ENCODE measurements around the gene CALN1. TPM values are rescaled to one million over a fixed set of nuclear protein-coding genes. Genes with fewer than 3 reads are reported as not detected.

Gene CALN1
- total and polyA plus RNA-seq, 2 of the 8 experiments (the other 6 are each of a cell fraction or from before 2014, with no cell fraction given): 6.4 to 15.2 TPM

DNA sequence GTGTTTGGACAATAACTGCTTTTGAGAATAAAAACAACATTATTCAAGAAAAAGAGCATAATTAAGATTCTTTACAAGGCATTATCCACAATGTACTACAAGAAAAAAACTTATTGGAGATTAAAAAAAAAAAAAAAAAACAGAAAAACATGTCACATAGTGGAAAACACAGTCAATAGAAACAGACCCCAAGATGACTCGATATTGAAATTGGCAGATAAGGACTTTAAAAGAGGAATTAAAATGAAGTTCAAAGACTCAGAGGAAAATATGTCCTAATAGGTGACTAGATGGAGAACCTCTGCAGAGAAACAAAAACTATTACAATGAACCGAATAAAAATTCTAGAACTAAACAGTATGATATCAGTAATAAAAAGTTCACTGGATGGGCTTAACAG lies 248.9 kb downstream of the CALN1 start:
- Histone ChIP-seq H4K8ac (ENCODE audit: extremely low read depth, insufficient read depth, low read length) (no peak overlapping the region), H3K56ac (replicated peaks; ENCODE audit: insufficient read length, low read depth, low read length) (no peak overlapping the region), H3K23me2 (ENCODE audit: low read depth, low read length) (no peaks in the 10 kb centered on the region; the same call in 1 of the 2 replicates), H3K79me2 (ENCODE audit: control insufficient read depth in 1 of 2, insufficient read depth in 2 of 2, low read length in 2 of 2) (no peaks in the 10 kb centered on the region), H3K9ac (replicated peaks in 1 of 4; ENCODE audit: extremely low read depth in 1 of 4, low read depth in 3 of 4, low read length in 3 of 4) (no peak overlapping the region), H3K9me3 (ENCODE audit: insufficient read depth in 2 of 2, low read depth in 1 of 2, low read length in 1 of 2) (peaks cover 3 to 19% of the 10 kb centered on the region in 2 experiments; a peak in 3 of 4 replicates), H3K79me1 (ENCODE audit: low read depth, low read length) (peaks cover 3% of the 10 kb centered on the region; the same call in 1 of the 2 replicates), H3K18ac (ENCODE audit: extremely low read depth, low read length) (no peak overlapping the region), H4K20me1 (replicated peaks in 1 of 2; ENCODE audit: control insufficient read depth in 1 of 2, insufficient read depth in 2 of 2, low read length in 2 of 2) (no peaks in the 10 kb centered on the region), H3K23ac (ENCODE audit: insufficient read length) (no peak overlapping the region), H2BK20ac (ENCODE audit: low read length) (no peak overlapping the region), H2AK5ac (ENCODE audit: low read depth, low read length) (no peak overlapping the region), H2BK12ac (ENCODE audit: low read depth, low read length) (no peak overlapping the region), H3K4me3 (ENCODE audit: extremely low read depth in 1 of 4, insufficient read depth in 2 of 4, low read depth in 3 of 4, low read length in 4 of 4) (no peak overlapping the region), H3K4ac (replicated peaks; ENCODE audit: insufficient read length, low read depth, low read length) (no peak overlapping the region), H3K4me2 (ENCODE audit: insufficient read depth in 1 of 2, low read depth in 2 of 2, low read length in 2 of 2) (no peak overlapping the region), H4K5ac (ENCODE audit: insufficient read length, low read depth, low read length) (no peak overlapping the region), H3K36me3 (ENCODE audit: control insufficient read depth in 2 of 4, insufficient read depth in 4 of 4, low read length in 3 of 4) (no peaks in the 10 kb centered on the region; a peak in 1 of 8 replicates), H3K4me1 (replicated peaks in 1 of 4; ENCODE audit: control insufficient read depth in 3 of 4, insufficient read depth in 4 of 4, low read length in 3 of 4) (no peaks in the 10 kb centered on the region), H4K91ac (replicated peaks; ENCODE audit: insufficient read length, low read length) (no peak overlapping the region), H2BK5ac (ENCODE audit: low read depth, low read length) (no peak overlapping the region), H2AFZ (ENCODE audit: low read length) (no peak overlapping the region), H3K27me3 (replicated peaks in 1 of 4; ENCODE audit: control insufficient read depth in 3 of 4, extremely low read depth in 1 of 4, insufficient read depth in 3 of 4, low read length in 3 of 4) (no peaks in the 10 kb centered on the region), H2BK15ac (ENCODE audit: low read length) (no peak overlapping the region), H2BK120ac (replicated peaks; ENCODE audit: low read depth, low read length) (no peak overlapping the region), H3K27ac (ENCODE audit: low read depth, low read length) (no peak overlapping the region), H3K14ac (ENCODE audit: insufficient read length) (no peak overlapping the region)
- ChIA-PET CTCF (ENCODE audit: partially characterized antibody) (interaction anchor here (3.6 kb wide), 1 partner anchor 172 kb away, joined by 29 read pairs; no protein-coding TSS in a partner anchor), POLR2A (ENCODE audit: partially characterized antibody) (no interaction called here)
- DNase-seq (ENCODE audit: low read depth in 1 of 2, low spot score in 2 of 2) (no peak), FAIRE-seq (no peak)
- 98% methylated on average over 2 of the region's 2 CpGs; no CpG with 5 or more reads in 1 of the 2 experiments for WGBS, 2 experiments (ENCODE audit: extremely low coverage in 1 of 2, insufficient coverage in 1 of 2, insufficient read length in 1 of 2, insufficient replicate concordance in 2 of 2, low coverage in 1 of 2, low lambda C conversion rate in 2 of 2, missing lambda C conversion rate in 1 of 2)
- TF ChIP-seq EGR1 (IDR thresholded peaks at IDR 0.05; ENCODE audit: borderline replicate concordance, low read depth, low read length): no peak
- no peak for TF ChIP-seq TEAD4 (IDR thresholded peaks at IDR 0.05; ENCODE audit: low read depth, low read length)

All from H1 (cell line).